NCI-H187 (cell line): ENCODE measurements around the gene COQ5.
"Not testable (repeated sequence)": the region's sequence is repeated elsewhere in the genome, so short reads cannot be mapped to it uniquely, and the experiment has no call there.

Experiments used
- DNase-seq, 2 experiments: peaks; one replicate each; lab custom pipeline; 2025; lab: John Stamatoyannopoulos, UW

COQ5 gene, protein sequence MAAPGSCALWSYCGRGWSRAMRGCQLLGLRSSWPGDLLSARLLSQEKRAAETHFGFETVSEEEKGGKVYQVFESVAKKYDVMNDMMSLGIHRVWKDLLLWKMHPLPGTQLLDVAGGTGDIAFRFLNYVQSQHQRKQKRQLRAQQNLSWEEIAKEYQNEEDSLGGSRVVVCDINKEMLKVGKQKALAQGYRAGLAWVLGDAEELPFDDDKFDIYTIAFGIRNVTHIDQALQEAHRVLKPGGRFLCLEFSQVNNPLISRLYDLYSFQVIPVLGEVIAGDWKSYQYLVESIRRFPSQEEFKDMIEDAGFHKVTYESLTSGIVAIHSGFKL

DNA sequence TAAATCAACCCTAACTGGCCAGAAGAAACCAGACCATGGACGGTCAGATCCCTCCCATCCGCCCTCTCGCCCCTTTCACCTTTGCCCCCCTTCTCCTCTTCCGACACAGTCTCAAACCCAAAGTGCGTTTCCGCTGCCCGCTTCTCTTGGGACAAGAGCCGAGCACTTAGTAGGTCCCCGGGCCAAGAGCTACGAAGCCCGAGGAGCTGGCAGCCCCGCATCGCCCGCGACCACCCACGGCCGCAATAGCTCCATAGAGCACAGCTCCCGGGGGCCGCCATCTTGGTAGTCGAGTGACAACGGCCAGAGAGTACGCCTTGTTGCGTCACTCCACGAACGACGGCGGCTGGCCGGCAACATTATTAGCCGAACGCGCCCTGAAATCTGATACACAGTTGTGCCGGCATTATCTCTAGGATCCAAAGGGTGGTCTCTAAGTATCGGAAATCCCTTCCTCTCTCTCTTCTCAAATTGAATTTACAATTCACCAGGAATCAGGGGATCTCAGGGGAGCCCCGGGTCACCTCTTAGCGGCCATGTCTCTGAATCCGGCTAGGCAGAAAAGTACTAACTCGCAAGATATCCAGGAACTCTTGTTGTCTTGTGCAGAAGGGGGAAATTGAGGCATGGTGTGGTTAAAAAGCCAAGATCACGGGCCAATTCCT lies at the start of gene COQ5:
TSS of gene COQ5 (minus strand) at position 298 of the 665 bp plus-strand sequence. CDS start at position 281, 17 bp downstream.
- peak; percentile 84 to 88 for DNase-seq

DNA sequence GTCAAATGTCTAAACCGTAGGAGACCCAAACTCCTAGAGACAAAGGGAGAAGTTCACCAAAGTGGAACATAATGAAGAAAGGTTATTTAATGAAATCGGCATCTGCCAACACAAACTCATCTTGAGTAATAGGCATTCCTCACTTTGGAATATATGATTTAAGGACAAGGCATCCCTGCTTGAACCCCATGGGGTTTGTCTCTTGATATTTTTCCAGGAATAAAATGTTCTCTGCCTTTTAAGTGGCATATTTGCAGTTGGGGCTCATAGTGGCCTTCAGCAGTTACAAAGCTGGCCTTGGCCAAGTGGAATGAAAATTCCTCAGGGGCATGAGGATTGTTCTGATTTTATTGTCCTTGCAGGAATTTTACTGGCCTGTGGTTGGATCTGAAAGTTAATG lies 45.1 kb upstream of the COQ5 start:
- no peak for DNase-seq

DNA sequence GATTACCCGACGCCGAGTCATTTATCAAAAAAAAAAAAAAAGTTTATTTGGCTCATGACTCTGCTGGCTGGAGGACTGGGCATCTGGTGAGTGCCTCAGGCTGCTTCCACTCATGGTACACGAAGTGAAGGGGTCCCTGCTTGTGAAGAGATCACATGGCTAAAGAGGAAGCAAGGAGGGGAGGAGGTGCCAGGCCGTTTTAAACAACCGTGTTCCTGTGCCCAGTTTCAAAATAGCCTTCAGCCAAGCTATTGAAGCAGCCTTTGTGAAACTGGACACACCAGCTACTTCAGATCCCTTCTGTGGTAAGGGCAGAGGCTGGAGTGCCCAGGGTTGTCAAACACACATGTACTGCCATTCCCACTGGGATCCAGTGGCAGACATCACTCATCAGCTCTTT lies 44.6 kb upstream of the COQ5 start:
- DNase-seq: no peak

- DNase-seq: no peak
These were observed 42.3 kb upstream of the COQ5 start for GRCh38 chr12:120571299-120571698.

- DNase-seq: no peak
These were observed 34.5 kb upstream of the COQ5 start for GRCh38 chr12:120563495-120563894.

- DNase-seq: no peak
These were observed 33.9 kb upstream of the COQ5 start for GRCh38 chr12:120562906-120563305.

- no peak for DNase-seq
These were observed 28.6 kb upstream of the COQ5 start for GRCh38 chr12:120557589-120557988.

DNA sequence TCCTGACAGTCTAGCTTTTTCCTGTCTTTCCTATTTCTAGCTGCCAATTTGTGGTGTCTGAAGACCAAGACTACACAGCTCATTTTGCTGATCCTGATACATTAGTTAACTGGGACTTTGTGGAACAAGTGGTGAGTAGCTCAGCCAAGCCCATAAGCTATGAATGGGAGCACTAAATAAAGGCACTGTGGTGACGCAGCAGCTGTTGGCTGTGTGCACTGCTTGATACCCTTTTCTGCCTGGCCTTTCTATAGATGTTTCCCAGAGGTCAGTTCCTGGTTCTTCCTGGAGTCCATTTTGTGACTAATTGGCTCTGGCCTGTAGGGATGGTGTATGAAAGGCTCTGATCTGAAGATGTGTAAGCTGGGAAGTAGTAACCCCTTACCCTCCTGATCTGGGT lies 25.7 kb upstream of the COQ5 start:
- DNase-seq: no peak

DNA sequence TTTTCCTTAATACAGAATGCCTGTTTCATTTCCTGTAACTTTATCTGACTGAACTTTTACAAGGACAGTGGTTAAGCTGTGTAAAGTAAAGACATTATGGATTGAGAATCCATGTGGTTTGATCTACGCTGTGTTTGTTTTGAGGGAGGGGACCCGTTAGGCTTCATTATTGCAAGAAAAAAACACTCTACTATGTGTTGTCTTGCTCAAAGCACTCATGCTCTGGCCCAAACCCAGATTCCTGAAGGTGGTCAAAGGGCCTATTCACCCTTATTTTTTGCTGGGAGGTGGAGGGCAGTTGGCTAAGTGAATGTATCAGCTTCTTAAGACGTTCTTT lies 17.1 kb upstream of the COQ5 start:
- DNase-seq: no peak

DNA sequence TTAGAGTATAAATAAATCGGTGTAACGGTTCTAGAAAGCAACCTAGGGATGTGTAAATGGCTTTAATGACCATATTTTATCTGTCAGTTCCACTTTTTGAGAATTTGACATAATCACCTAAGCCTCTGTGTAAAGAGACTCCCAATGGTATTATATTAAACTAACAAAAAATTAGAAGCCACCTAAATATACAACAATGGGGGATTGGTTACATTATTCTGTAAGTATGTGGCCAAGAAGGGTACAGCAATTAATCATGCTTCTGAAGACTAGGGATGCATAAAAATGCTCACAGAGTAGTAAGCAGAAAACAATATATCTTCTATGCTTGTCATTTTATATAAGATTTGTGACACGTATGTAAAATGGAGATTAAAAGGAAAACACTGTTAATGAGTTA lies 15.7 kb upstream of the COQ5 start:
- DNase-seq: no peak

GRCh38 chr12:120542166-120542565 lies 13.2 kb upstream of the COQ5 start:
- DNase-seq: no peak

- no peak for DNase-seq
These were observed 11.5 kb upstream of the COQ5 start for GRCh38 chr12:120540445-120540844.

GRCh38 chr12:120539303-120539702 lies 10.3 kb upstream of the COQ5 start:
- DNase-seq: no peak

DNA sequence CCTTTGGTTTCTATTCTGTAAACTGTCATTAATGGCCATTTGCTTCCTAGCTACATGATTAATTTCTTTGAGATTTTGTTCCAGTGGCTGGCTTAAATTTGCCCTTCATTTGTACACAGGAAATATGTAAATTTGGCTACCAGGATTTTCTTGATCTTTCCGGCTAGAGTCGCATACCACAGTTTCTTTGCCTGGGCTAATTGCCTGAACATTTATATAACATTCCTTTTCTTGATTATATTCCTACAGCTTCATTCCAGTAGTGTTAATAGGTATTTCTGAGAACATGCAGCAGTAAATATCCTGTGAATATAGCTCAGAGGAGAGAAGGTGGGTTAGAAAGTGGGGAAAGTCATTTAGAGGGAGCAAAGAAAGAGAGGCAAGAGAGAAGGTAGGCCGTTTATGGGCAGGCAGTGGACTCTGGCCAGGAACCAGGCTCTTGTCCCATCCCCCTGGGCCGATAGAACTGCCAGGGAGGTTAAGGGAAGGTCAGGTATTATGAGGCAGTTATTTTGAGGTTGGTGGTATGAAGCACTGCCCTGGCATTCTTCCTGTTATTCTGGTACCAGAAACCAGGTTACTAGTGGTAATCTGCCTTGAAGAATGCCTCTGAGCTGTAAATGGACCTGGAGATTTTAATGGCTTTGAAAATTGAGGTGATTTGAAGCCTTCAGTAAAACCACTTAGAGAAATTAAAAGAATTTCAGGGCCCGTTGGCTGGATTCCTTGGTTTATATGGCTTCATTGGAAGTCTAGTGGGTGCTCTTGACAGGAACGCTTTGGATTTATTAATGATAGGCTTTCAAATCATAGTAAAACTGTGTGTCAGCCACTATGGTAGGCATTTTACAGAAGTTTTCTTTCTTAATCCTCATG lies 9.6 kb upstream of the COQ5 start:
- DNase-seq: no peak

GRCh38 chr12:120537856-120538220 lies 8.9 kb upstream of the COQ5 start:
- no peak for DNase-seq

GRCh38 chr12:120536064-120536791 lies 7.3 kb upstream of the COQ5 start:
- no peak for DNase-seq

GRCh38 chr12:120534703-120535655 lies 6.0 kb upstream of the COQ5 start:
- DNase-seq: no peak

DNA sequence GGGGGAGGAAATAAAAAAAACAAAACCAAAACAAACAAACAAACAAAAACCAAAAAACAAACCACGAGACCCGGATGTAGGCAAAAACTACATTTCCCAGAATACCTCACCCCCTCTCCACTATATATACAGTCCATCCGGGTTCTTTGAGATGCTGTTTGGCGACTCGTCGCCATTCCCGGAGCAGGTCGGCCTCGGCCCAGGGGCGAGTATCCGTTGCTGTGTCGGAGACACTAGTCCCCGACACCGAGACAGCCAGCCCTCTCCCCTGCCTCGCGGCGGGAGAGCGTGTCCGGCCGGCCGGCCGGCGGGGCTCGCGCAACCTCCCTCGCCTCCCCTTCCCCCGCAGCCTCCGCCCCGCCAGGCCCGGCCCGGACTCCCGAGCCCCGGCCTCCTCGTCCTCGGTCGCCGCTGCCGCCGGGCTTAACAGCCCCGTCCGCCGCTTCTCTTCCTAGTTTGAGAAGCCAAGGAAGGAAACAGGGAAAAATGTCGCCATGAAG lies 5.3 kb upstream of the COQ5 start, which contains the start of gene RNF10:
TSS of gene RNF10 (plus strand) at position 154 of the 500 bp plus-strand sequence. CDS start 456 bp downstream, outside the sequence.
- peak; percentile 73 to 89 for DNase-seq

- DNase-seq: no peak
These were observed 3.8 kb upstream of the COQ5 start for GRCh38 chr12:120532701-120533238.

- not testable (repeated sequence) for DNase-seq
These were observed 1.4 kb upstream of the COQ5 start for GRCh38 chr12:120530418-120530761.
